Mucosa of stomach (tissue), 1 donor: Measurements from ENCODE around the gene DTYMK.

ENCODE experiments used
- H3K27me3 ChIP-seq: one replicate; pipeline ENCODE4 v1.7.0; 2013; ENCODE audit warnings: mild to moderate bottlenecking, low read length; ENCODE audit not compliant: control insufficient read depth, insufficient read depth
- H3K36me3 ChIP-seq: one replicate; pipeline ENCODE4 v1.7.0; 2013; ENCODE audit warnings: low read length; ENCODE audit not compliant: control insufficient read depth, insufficient read depth
- H3K4me1 ChIP-seq: one replicate; pipeline ENCODE4 v1.7.0; 2013; ENCODE audit warnings: mild to moderate bottlenecking, low read length; ENCODE audit not compliant: control insufficient read depth, insufficient read depth
- H3K4me3 ChIP-seq: one replicate; pipeline ENCODE4 v1.7.0; 2013; ENCODE audit warnings: low read length
- H3K9ac ChIP-seq: one replicate; pipeline ENCODE4 v1.7.0; 2013; ENCODE audit warnings: mild to moderate bottlenecking, low read length, moderate library complexity
- H3K9me3 ChIP-seq: one replicate; pipeline ENCODE4 v1.7.0; 2013; ENCODE audit warnings: mild to moderate bottlenecking, low read length, moderate library complexity; ENCODE audit not compliant: control insufficient read depth
- donor health status: Pancreatic carcinoma.

DTYMK gene

DNA sequence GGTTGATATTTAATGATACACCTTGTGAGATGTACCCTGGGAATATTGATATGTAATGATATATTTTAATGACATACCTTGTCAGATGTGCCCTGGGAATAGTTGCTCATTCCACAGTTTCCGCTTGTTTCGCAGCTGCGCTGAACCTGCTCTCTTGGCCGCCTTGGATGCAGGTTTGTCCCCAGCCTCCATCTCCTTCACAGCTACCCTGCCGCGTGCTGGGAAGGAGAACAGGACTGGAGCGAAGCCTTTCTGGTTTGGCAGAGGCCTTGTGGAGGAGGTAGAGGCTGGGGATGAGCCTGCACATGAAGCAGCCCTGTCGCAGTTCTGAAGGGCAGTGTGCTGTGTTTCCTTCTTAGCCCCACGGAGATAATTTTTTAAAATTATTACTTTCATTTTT is 34.5 kb downstream of the DTYMK start:
- Histone ChIP-seq H3K36me3 (peaks cover 9% of the 10 kb centered on the region), H3K4me1 (no peaks in the 10 kb centered on the region), H3K27me3 (no peaks in the 10 kb centered on the region), H3K9ac (no peak overlapping the region), H3K9me3 (no peaks in the 10 kb centered on the region), H3K4me3 (no peak overlapping the region)

DNA sequence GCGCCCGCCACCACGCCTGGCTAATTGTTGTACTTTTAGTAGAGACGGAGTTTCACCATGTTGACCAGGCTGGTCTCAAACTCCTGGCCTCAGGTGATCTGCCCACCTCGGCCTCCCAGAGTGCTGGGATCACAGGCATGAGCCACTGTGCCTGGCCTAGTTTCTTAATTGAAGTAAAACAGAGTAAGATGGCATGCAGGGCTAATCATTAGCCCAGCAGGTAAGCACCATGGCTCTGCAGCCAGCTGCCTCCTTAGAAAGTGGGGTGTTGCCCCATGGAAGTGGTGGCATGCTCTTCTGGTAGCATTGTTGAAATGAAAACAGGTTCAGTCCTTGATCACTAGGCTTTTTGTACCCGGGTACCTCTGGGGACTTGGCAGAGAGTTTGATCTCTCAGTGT is 36.7 kb downstream of the DTYMK start:
- Histone ChIP-seq H3K4me1 (no peaks in the 10 kb centered on the region), H3K36me3 (peaks cover 5% of the 10 kb centered on the region), H3K4me3 (no peak overlapping the region), H3K9me3 (no peaks in the 10 kb centered on the region), H3K9ac (no peak overlapping the region), H3K27me3 (no peaks in the 10 kb centered on the region)

DNA sequence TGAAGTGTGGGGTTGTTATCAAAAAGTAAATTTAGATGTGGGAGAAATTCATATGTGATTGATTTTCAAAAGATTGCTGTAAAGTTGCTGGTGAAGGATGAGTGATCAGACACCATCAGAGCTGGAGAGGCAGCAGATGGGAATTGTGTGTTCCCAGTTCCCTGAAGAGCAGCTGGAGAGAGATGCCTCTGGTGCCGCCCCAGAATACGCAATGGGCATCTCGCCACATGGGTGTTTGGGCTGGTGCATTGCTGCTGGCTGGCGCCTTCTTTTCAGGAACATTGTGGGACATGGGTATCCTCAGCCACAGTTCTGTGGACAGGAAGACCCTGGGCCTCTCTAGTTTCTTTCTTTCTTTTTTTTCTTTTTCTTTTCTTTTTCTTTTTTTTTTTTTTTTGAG is 37.2 kb downstream of the DTYMK start:
- Histone ChIP-seq H3K4me1 (no peaks in the 10 kb centered on the region), H3K4me3 (no peak overlapping the region), H3K36me3 (peaks cover under 1% of the 10 kb centered on the region)

DNA sequence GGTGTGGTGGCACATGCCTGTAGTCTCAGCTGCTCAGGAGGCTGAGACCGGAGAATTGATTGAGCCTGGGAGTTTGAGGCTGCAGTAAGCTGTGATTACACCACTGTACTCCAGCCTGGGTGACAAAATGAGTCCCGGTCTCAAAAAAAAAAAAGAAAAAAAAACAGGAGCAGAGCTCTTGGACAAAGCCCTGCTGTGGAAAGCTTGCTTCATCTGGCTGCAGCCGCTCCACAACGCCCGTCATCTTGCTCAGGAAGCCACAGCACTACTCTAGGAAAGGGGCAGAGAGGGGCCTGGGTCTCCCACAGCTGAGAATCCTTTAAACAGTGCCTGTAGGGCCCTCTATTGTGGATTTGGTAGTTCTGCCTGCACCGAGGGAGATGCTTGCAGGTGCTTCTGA is 38.2 kb downstream of the DTYMK start:
- no peak overlapping the region for H3K9ac ChIP-seq
- no peaks in the 10 kb centered on the region for H3K9me3 ChIP-seq
- H3K36me3 ChIP-seq = no peaks in the 10 kb centered on the region
- H3K27me3 ChIP-seq = no peaks in the 10 kb centered on the region
- H3K4me3 ChIP-seq = no peak overlapping the region
- no peaks in the 10 kb centered on the region for H3K4me1 ChIP-seq

More for the DNA sequence above, 37.2 kb downstream of the DTYMK start:
- Histone ChIP-seq H3K9me3 (no peaks in the 10 kb centered on the region), H3K27me3 (no peaks in the 10 kb centered on the region), H3K9ac (no peak overlapping the region)

DNA sequence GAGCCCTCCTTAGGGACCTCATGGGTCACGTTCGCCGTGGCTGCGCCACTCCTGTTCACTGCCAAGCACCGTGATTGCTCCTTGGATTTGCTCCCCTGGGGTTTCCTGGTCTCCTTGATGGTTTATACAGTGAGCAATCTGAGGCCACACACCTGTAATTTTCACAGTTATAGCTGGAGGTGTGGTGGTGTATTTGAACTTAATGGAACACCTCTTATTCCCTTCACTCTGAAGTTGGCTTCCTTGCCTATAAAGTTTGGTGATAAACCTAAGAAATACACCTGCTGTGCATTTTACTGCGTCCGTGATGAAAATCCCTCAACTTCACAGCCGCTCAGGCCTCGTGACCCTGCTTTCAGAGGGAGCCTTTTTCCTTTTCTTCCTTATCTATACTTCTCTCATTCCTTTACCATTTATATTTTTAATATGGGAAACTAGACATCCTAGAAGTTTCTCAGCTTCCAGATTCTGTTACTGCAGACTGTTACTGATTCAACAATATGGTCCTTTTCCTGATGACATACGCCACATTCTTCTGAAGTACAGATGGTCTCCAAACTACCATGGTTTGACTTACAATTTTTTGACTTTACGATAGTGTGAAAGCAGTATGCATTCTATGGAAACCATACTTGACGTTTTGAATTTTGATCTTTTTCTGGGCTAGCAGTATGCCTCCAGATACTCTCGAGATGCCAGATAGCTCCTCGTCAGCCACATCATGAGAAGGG is 40.5 kb downstream of the DTYMK start:
- H3K4me1 ChIP-seq = no peaks in the 10 kb centered on the region
- no peaks in the 10 kb centered on the region for H3K27me3 ChIP-seq
- no peak overlapping the region for H3K4me3 ChIP-seq
- H3K36me3 ChIP-seq = no peaks in the 10 kb centered on the region
- no peaks in the 10 kb centered on the region for H3K9me3 ChIP-seq
- no peak overlapping the region for H3K9ac ChIP-seq

DNA sequence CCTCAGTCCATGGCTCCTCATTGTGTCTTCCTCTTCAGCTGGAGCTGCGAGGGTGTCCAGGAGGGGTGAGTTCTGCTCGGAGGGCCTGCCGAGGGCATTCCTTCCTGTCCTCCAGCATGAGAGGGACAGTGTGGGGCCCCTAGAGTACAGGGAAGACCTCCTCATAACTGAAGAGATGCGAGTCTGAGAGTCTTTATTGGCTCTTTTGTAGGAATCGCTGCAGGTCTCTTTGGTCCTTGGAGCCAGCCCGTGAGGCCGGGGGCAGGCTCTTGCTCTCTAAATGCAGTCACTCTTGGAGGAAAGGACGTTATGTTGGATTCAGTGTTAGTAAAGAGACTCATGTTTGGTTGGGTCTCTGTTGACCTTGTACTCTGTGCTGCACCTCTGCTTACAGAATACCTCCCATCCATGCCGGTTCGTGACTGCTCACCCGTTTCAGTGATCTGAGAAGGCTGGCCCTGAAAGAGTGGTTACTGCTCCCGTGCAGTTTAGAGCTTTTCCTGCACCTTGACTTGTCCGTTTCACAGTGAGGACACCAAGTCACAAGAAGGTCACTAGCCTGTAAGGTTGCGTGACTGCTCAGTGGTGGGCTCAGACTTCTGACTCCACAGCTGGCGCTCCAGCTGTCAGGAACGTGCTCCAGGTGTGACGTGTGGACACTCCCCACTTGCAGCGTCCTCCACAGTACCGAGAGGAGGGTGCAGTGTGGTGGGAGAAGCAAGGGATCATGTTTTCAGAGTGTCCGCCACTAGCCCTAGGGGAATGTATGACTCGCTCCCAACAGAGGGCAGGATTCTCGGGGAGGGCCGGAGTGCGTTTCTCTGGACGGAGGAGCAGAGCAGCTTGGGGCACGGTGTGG is 41.3 kb downstream of the DTYMK start:
- no peak overlapping the region for H3K4me3 ChIP-seq
- H3K36me3 ChIP-seq = no peaks in the 10 kb centered on the region
- no peak overlapping the region for H3K9ac ChIP-seq
- no peaks in the 10 kb centered on the region for H3K27me3 ChIP-seq
- no peaks in the 10 kb centered on the region for H3K4me1 ChIP-seq
- H3K9me3 ChIP-seq = no peaks in the 10 kb centered on the region

DNA sequence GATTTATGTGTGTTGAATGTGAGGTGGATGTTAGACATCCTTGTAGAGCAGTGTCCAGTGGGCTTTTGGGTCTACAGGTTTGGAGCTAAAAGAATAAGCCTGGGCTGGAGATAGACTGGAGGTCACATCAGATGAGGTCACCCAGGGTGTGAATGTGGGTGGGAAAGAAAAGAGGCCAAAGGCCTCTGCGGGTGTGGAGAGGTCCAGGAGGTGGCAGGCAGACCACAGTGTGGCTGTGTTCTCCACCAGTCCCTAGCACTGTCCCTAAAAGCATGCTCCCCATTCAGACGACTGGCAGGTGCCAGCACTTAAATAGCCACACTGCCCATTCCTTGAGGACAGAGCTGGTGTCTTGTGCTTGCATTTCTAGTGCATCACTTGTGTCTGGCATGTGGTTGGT is 45.0 kb downstream of the DTYMK start:
- no peaks in the 10 kb centered on the region for H3K9me3 ChIP-seq
- H3K9ac ChIP-seq = no peak overlapping the region
- H3K27me3 ChIP-seq = no peaks in the 10 kb centered on the region
- no peaks in the 10 kb centered on the region for H3K36me3 ChIP-seq
- no peak overlapping the region for H3K4me3 ChIP-seq
- peaks cover 6% of the 10 kb centered on the region for H3K4me1 ChIP-seq

DNA sequence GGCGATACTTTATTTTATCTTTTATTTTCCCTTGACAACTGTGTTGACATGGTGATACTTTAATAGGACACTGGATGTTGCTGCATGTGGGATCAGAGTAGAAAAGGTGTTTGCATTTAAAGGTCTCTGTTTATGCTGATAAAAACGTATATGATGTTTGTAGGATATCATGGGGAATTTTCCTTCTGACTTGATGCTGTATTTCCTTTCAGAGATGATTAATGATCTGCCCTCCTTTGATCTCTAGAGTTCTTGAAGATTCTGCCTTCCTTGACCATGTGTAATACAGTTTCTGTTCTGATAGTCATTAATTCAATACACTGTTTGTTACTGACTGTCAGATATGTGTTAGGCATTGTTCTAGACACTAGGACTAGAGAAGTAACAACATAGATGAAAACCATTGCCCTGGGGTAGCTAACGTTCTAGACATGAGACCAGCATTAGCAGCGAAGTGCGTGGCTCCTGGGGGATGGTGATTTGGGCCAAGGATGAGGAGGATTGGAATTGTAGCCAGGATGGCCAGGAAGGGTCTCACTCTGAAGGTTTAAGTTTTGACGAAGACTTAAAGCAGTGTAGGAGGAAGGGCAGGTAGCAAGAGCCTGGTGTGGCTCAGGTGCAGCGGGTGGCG is 46.3 kb downstream of the DTYMK start:
- H3K9ac ChIP-seq = no peak overlapping the region

DNA sequence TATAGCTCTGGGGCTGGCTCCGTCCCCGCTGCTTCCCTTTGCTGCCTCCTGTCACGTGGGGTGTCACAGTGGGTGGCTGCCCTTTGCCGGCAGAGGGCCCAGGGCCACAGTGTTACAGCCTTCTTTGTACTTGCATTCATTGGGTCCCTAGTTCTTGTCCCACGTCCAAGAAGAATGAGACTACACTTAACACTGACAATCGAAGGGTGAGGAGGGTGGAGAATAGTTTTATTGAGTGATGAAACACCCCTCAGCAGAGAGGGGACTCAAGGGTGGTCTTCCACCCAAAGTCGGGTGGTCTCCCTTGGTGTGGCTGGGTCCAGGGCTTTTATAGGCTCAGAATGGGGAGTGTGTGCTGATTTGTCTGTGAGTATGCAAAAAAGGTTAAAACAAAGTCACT is 47.2 kb downstream of the DTYMK start:
- H3K36me3 ChIP-seq = no peaks in the 10 kb centered on the region
- H3K4me3 ChIP-seq = no peak overlapping the region
- H3K4me1 ChIP-seq = peaks cover 17% of the 10 kb centered on the region

More for the DNA sequence above, 46.3 kb downstream of the DTYMK start:
- Histone ChIP-seq H3K4me3 (no peak overlapping the region), H3K9me3 (no peaks in the 10 kb centered on the region), H3K36me3 (no peaks in the 10 kb centered on the region), H3K4me1 (peaks cover 16% of the 10 kb centered on the region), H3K27me3 (no peaks in the 10 kb centered on the region)

DNA sequence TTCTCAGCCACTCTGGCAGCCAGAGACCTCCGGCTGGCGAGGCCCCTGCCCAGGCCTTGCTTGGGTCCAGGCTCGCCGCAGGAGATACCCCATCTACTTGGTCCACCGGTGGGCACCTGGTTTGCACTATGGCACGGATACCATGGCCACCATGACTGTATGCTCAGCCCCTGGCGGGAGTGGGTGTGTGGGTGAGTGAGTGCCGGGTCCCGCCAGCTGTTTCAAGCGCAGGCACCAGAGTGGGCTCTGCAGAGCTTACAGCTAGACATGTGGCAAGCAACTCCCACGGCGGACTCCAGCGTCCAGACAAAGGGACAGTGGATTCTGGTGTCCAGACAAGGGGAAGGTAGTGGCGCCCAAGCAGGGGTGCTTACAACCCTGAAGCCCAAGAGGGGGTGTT is 47.7 kb downstream of the DTYMK start:
- Histone ChIP-seq H3K4me1 (peaks cover 17% of the 10 kb centered on the region), H3K9me3 (no peaks in the 10 kb centered on the region), H3K9ac (no peak overlapping the region), H3K36me3 (no peaks in the 10 kb centered on the region), H3K27me3 (no peaks in the 10 kb centered on the region), H3K4me3 (no peak overlapping the region)

More for the DNA sequence above, 47.2 kb downstream of the DTYMK start:
- H3K27me3 ChIP-seq = no peaks in the 10 kb centered on the region
- H3K9me3 ChIP-seq = no peaks in the 10 kb centered on the region
- H3K9ac ChIP-seq = no peak overlapping the region

DNA sequence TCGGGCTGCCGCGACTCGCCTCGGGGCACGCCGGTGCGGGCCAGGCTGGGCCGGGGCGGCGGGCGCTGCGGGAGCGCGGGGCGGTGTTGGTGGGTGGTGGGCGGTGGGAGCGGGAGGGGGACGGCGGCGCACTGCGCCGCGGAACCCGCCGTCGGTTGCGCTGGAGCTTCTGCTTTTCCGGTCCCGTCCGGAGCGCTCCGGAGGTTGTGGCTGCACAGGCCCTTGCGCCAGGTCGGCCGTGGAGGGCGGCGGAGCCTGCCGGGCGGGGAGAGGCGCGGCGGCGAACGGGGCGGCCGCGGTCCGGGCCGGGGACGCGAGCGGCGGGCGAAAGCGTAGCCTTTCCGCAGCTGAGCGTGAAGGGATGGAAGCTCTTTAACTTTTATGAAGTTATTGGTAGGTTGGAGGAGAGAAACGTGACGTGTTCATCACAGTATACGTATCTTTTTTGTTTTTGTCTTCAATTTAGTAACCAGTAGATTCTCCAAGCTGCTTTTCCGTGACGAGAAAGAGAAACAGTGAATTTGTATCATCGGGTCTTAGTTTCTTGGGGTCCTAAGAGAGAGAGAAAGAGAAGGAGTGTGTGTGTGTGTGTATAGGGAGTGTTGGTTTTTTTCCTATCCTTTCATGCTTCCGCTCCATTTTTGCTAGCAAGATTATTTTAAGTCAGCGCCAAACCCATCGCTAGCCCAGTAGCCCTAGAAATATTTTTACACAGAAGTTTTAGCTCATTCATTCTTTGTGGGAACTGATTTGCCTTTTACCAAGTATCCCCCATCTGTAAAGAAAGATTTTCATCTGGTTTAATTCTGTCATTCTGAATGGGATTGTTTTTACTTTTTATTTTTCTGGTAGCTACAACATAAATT is 48.6 kb downstream of the DTYMK start:
- peak overlapping the region; percentile 84 for H3K9ac ChIP-seq
- H3K4me1 ChIP-seq = peaks cover 17% of the 10 kb centered on the region
- peak overlapping the region; percentile 74 for H3K4me3 ChIP-seq
- H3K27me3 ChIP-seq = no peaks in the 10 kb centered on the region
- H3K9me3 ChIP-seq = no peaks in the 10 kb centered on the region
- no peaks in the 10 kb centered on the region for H3K36me3 ChIP-seq
